ENCODE results near the gene TTC7B. TPM values are rescaled to one million over a fixed set of nuclear protein-coding genes. Genes with fewer than 3 reads are reported as not detected.
A peak's percentile ranks its signal among the peaks of the same experiment; 100 is the strongest.
"Not testable (repeated sequence)": the region's sequence is repeated elsewhere in the genome, so short reads cannot be mapped to it uniquely, and the experiment has no call there.

The TTC7B gene
- total RNA-seq, 1 experiment from 2014 or later = 30.3 TPM

GRCh38 chr14:90535556-90536090 is 280.6 kb downstream of the TTC7B start:
- in situ Hi-C loops (cut with HindIII; ENCODE audit: low sequenced_read_pairs) = no loop called here
- DNase-seq (ENCODE audit: low spot score) = peak; percentile 48

DNA sequence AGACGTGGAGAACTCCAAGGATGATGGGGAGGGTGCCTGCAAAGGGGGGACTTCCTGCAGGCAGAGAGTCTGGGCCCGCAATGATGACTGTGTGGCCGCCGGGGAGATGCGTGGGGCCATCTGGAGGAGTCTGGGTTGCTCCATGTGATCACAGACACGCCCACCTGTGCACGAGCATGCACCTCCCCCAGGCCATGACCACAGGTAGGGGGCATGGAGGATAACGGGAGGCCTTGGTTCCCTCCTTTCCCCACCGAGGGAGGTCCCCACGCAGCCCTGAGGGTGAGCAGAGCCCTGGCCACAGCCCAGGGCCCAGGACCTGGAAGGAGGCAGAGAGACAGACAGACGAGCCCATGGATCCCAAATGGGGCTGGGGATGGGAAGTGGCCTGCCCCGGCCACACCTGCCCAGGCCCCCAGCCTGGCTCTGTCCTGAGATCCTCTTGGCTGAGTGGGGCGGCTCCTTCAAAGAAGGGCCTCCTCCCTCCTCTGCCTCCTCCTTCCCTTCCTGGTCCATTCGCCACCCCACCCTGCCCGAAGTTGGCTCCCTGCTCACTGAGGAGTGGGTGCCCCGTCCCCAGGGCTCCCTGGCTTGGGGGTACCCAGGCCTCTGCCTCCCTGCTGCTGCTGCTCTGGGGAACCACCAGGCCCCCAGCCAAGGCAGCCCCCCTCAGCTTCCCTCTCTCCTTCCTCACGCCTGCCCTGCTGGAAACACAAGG is 281.2 kb downstream of the TTC7B start:
- no peak for DNase-seq (ENCODE audit: low spot score)
- in situ Hi-C loops (cut with HindIII; ENCODE audit: low sequenced_read_pairs) = no loop called here

DNA sequence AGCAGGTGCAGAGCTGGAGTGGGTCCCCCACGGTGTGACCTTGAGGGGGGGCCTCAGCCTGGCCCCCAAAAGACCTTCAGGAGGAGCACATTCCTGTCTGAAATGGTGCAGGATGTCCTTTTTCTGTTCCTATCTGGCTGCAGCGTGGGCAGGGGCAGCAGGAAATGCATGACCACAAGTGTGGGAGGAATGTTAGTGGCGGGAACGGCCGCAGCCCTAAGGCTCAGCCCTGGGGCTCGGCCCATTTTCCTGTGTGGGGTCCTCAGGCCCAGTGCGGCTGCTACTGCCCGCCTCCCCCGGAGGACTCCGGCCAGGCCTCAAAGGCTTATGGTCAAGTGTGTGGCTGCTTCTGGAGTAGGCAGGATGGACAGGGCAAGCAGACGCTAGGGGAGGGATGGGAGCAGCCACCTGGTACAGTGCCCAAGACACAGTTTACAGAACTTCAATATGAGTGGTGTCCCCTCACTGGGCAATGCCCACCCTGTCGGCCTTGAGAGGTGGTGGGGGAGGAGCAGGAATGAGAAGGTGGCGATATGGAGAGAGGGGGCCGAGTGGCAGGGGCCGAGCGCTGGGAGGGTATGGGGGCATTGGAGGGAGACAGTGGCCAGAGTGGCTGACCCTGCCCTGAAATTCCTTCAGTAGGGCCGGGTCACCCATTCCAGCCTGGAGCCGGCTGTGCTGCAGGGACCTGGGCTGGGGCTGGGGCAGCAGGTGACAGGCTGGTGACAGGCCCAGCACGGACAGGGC is 282.0 kb downstream of the TTC7B start:
- in situ Hi-C loops (cut with HindIII; ENCODE audit: low sequenced_read_pairs) = no loop called here
- DNase-seq (ENCODE audit: low spot score) = no peak

DNA sequence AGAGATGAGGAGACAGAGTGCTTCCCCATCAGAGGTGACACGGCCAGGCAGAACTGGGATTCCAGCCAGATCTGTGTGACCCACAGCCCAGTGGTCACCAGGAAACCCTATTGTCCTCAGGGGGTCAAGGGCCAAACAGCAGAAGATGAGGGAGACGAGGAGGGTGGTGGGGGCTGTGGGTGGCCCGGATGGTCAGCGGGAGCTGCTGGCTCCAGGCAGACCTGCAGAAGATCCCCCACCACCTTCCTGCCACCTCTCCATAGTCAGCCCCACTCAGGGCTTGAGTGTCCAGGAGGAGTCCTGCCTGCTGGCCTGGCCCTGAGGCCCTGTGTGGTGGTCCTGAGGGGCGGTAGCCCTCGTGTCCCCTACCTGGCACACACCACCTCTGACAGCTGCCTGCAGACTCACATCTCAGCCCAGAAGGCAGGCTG is 282.6 kb downstream of the TTC7B start:
- in situ Hi-C loops (cut with HindIII; ENCODE audit: low sequenced_read_pairs) = no loop called here
- DNase-seq (ENCODE audit: low spot score) = no peak

- no peak for DNase-seq (ENCODE audit: low spot score)
- in situ Hi-C loops (cut with HindIII; ENCODE audit: low sequenced_read_pairs) = no loop called here
Measured at GRCh38 chr14:90532826-90533525, 283.3 kb downstream of the TTC7B start.

- DNase-seq (ENCODE audit: low spot score) = peak; percentile 66
- in situ Hi-C loops (cut with HindIII; ENCODE audit: low sequenced_read_pairs) = no loop called here
Measured at GRCh38 chr14:90531497-90531896, 284.7 kb downstream of the TTC7B start.

DNA sequence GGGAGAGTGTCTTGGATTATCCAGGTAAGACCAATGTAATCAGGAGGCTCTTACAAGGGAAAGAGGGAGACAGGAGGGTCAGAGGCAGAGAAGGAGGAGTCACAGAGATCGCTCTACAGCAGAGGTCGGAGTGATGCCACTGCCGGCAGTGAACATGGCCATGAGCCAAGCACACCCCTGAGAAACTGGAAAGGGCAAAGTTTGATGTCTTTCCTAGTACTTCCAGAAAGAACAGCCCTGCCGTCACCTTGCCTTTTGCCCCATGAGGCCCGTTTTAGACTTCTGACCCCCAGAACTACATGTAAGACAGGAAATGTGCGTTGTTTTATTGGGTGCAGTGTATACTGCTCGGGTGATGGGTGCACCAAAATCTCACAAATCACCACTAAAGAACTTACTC is 285.7 kb downstream of the TTC7B start:
- DNase-seq (ENCODE audit: low spot score) = no peak
- in situ Hi-C loops (cut with HindIII; ENCODE audit: low sequenced_read_pairs) = no loop called here

DNA sequence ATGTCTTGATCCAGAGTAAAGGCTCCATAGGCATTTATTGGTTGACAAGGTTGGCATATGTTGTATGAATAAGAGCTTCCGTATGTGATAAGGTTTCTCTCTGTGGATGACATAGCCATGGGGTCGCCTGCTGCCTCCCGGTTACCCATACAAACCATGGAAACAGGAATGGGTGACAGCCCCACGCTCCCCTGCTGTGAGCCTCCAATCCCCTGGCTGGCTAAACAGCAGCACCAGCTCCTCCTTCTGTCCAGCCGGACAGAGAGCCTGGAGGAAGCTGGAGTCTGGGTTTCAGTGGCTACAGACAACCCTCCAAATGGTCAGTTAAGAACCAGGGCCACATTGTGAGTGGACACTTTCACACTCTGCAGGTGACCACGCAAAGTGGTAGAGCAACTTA is 288.3 kb downstream of the TTC7B start:
- DNase-seq (ENCODE audit: low spot score) = no peak
- in situ Hi-C loops (cut with HindIII; ENCODE audit: low sequenced_read_pairs) = no loop called here

DNA sequence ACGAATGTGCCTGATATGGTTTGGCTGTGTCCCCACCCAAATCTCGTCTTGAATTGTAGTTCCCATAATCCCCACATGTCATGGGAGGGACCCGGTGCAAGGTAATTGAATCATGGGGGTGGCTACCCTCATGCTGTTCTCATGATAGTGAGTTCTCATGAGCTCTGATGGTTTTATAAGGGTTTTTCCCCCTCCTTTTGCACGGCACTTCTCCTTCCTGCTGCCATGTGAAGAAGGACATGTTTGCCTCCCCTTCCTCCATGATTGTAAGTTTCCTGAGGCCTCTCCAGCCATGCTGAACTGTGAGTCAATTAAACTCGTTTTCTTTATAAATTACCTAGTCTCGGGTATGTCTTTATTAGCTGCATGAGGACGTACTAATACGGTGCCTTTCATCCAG is 289.7 kb downstream of the TTC7B start:
- DNase-seq (ENCODE audit: low spot score); in situ Hi-C loops (cut with HindIII; ENCODE audit: low sequenced_read_pairs): not testable (repeated sequence)

DNA sequence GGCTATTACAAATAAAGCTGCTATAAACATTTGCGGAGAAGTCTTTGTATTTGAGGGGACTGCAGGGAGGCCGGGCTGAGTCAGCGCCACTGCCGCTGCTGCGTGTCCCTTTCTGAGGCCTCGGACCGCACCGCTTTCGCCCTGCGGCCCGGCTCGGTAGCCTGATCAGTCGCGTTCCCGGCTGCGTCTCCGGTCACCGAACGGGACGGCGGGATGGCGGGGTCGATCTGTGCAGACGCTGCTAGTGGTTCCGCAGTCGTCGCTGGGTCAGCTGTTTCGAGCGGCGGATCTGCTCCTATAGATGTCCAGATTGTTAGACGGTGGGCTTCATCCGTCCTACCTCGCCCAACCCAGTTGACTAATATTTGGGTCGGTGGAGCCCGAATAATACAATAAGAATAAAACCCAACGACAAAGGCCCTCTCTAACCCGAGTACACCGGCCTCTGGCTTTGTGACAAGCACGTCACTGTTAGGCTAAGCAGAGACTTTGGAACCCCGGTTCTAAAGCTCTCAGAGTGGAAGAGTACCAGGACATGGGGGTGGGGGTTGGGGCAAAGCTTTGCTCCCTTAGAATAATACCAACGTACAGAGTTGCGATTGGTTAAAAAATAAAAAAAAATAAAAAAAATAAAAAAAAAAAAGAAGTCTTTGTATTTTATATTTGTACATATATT is 290.7 kb downstream of the TTC7B start:
- in situ Hi-C loops (cut with HindIII; ENCODE audit: low sequenced_read_pairs); DNase-seq (ENCODE audit: low spot score): not testable (repeated sequence)

DNA sequence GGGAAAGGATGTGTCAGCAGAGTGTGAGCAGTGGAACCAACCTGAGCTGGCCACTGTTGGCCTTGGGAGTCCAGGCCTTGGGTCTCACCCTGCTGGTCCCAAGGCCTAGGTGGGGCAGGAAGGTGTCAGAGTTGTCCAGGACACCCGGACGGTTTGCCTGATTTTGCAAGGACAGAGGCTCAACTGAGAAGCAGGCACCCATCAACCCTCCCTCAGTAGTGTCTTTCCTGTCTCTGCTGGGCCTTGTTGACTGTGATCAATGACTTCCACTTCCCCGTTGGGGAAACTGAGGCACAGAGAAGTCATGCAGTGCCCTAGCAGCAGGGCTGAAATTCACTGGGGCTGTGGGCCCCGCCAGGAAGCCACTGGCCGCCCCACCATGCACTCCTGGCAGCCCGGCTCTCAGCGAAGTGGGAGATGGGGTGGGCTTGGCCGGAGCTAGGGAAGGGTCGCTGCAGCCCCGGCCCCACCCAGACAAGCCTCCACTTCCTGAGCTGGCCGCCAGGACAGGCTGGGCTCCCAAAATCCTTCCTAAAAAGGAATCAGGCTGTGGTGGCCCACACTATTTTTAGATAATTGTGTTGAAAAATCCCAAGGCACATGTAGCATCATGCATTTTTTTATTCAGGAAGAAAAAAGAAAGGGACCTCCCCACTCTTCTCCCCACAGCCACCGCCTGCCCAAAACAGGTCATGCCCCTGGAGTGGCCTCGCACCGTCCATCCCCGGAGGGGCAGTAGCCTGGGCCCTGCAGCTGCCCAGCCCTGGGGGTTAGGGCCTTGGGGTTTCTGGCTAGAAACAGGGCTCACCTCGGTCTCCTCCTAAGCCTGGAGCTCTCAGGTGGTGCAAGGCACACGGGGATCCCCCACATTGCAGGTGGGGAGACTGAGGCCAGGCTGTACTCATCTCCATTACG is 292.0 kb downstream of the TTC7B start:
- in situ Hi-C loops (cut with HindIII; ENCODE audit: low sequenced_read_pairs) = no loop called here
- no peak for DNase-seq (ENCODE audit: low spot score)

DNA sequence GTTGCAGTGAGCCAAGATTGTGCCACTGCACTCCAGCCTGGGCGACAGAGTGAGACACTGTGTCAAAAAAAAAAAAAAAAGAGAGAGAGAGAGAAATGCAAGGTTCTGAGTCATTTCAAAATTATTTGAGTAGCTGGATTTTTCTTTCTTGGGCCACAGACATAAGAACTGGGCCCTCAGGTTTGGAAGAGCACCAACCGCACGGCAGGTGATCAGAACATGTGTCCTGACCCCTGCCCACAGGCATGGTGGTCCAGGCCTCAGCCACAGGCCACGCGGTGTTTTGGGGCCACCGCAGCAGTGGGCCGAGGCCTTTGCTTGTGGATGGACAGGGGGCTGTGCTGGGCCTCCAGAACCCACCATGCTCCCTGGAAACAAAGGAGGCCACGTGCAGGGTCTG is 292.7 kb downstream of the TTC7B start:
- DNase-seq (ENCODE audit: low spot score) = no peak
- in situ Hi-C loops (cut with HindIII; ENCODE audit: low sequenced_read_pairs) = no loop called here

DNA sequence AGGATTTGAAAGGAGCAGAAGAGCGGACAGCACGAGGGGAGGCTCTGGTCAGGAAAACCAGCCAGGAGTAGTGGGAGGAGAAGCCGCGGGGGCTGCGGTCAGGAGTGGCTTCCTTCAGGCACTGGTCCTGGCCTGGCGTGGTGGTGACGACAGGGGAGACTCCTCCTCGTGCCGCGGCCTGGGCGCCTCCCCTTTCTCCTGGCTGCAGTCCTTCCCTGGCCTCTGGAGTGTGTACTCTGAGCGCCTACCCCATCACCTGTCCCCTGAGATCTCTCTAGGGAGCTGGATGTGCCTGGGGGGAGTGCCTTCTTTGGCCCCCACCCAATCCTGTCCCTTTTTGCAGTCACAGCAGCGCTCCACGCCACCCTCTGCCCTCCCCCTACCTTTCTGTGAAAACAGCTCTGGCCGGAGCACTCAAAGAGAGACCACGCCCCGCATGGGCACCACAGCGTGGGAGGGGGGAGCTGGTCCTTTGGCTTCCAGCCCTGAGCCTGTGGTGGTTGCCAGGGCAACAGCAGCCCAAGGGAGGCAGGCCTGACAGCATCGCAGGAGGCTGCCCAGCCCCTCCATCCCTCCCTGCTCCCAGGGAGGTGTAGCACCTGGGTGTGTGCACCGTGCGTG is 293.5 kb downstream of the TTC7B start:
- in situ Hi-C loops (cut with HindIII; ENCODE audit: low sequenced_read_pairs) = no loop called here
- DNase-seq (ENCODE audit: low spot score) = peak; percentile 77

DNA sequence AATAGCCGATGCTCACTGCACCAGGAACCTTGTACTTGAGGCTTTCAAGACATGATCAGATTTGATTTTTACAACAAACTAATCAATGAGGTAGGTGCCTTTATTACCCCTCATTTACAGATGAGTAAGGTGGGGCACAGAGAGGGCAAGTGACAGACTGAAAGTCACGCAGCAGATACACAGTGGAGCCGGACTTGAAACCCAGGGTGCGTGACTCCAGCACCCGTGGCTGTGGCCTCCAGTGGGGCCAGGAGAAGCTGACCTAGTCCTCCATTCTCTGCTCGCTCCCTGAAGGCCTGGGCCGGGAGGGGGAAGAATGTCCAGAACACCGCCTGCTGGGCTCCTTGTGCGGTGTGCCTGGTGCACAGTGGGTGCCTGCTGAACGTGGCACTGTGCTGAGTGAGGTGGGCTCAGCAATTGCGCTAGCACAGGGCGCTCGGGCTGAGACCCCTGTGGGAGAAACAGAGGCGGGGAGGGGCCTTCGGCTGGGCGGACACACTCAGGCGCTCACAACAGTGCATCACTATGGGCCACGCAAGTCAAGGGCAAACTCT is 294.2 kb downstream of the TTC7B start:
- in situ Hi-C loops (cut with HindIII; ENCODE audit: low sequenced_read_pairs) = no loop called here

DNA sequence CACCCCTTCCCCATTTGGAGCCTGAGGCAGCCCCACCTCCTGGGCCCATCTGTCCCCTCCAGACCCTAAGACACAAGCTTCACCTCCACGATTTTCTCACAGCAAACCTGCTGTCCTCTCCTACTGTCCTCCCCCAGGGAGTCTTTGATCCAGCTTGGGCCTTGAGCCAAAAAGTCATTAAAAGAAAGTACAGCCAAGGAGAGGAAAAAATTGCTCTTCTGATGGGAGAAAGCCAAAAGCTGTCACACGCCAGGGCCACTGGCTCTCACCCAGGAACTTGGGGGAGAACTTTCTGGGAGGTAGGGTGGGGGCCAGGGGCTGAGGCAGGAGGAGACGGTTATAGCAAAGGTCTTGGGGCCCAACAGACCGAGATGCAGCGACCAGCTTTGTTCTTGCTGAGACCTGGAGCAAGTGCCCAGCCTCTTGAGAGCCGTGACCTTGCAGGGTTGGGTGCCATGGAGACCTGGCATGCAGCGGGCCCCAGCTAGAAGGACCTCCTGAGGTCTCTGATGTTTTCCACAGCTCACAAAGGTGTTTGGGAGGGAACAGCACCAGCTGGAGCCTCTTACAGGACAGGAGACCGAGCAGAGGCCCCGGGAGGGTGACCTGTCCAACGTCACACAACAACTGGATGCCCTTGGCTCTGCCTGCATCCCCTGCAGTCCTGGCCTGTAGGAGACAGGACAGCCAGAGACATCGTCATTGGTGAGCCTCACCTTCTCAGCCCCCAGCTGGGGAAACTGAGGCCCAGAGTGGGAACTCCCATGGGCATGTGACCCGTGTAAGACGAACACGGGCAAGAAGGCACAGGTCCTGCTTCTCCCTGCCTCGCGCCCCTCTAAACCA is 294.9 kb downstream of the TTC7B start:
- no peak for DNase-seq (ENCODE audit: low spot score)
- in situ Hi-C loops (cut with HindIII; ENCODE audit: low sequenced_read_pairs) = no loop called here

More for the DNA sequence above, 294.2 kb downstream of the TTC7B start:
- no peak for DNase-seq (ENCODE audit: low spot score)

GRCh38 chr14:90520326-90520725 is 295.9 kb downstream of the TTC7B start:
- no peak for DNase-seq (ENCODE audit: low spot score)
- in situ Hi-C loops (cut with HindIII; ENCODE audit: low sequenced_read_pairs) = no loop called here
